GM19240 (cell line): Measurements from ENCODE around the gene CNIH4.
"Not testable (repeated sequence)": the region's sequence is repeated elsewhere in the genome, so short reads cannot be mapped to it uniquely, and the experiment has no call there.

Source experiments
- DNase-seq: peaks from one replicate; pipeline ENCODE4 v3.0.0; 2011; ENCODE audit warnings: low spot score; ENCODE audit not compliant: insufficient read length

Gene CNIH4

DNA sequence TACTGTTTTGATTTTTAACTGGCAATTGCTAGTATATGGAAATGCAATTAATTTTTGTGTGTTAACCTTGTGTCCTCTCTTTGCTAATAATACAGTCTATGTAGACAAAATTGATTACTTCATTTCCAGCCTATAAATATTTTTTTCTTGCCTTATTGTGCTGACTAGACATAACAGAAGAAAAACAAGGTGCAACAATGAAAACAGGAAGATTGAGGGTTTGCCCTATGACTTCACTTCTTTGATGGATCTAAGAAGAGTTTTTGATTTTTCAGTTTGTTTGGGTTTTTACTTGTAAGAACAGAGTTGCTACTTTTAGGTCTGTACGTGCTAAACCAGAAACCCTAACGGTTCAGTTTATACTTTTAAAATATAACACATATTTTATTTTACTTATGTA lies 8.5 kb upstream of the CNIH4 start:
- DNase-seq = no peak

GRCh38 chr1:224349716-224350115 lies 7.0 kb upstream of the CNIH4 start:
- not testable (repeated sequence) for DNase-seq

DNA sequence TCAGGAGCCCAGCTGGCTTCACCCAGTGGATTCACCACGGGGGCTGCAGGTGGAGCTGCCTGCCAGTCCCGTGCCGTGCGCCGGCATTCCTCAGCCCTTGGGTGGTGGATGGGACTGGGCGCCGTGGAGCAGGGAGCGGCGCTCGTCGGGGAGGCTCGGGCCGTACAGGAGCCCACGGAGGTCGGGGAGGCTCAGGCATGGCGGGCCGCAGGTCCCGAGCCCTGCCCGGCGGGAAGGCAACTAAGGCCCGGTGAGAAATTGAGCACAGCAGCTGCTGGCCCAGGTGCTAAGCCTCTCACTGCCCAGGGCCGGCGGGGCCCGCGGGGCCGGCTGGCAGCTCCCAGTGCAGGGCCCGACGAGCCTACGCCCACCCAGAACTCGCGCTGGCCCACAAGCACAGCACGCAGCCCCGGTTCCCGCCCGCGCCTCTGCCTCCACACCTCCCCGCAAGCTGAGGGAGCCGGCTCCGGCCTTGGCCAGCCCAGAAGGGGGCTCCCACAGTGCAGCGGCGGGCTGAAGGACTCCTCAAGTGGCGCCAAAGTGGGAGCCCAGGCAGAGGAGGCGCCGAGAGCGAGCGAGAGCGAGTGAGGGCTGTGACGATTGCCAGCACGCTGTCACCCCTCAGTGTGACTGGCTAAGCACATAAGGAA lies 4.1 kb upstream of the CNIH4 start:
- not testable (repeated sequence) for DNase-seq

- no peak for DNase-seq
These were observed 2.4 kb upstream of the CNIH4 start for GRCh38 chr1:224353975-224354925.

- no peak for DNase-seq
These were observed 996 bp downstream of the CNIH4 start for GRCh38 chr1:224357626-224358124.

DNA sequence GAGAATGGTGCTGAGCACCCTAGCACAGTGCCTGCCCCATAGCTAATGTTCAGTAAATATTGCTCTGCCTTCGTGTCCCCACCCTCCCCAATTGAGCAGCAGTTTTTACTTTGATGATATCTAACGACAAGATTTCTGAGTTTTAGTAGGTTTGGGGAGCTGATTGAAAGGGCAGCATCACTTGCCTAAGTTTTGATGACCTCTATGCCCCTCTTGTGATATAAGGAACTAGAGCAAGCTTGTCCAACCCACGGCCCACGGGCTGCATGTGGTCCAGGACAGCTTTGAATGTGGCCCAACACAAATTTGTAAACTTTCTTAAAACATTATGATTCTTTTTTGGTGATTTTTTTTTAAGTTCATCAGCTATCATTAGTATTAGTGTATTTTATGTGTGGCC lies 1.6 kb downstream of the CNIH4 start:
- DNase-seq = no peak

DNA sequence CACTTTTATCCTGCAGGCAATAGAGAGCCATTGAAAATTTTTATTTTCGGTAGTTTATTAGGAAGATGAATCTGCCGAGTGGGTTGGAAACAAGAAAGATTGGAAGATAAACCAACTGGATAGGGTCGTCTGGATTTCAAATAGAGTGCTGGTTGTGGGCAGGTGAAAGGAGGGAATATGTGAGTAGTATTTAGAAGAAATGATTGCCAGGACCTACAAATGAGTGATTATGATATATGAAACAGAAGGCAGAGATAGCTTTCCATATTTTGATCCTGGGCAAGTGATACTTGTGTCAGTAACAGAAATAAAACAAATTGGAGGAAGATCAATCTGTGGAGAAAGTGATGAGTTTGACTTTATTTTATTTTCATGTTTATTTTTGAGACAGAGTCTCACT lies 2.5 kb downstream of the CNIH4 start:
- no peak for DNase-seq

GRCh38 chr1:224368409-224368808 lies 11.7 kb downstream of the CNIH4 start:
- DNase-seq = no peak

GRCh38 chr1:224373008-224373590 lies 16.4 kb downstream of the CNIH4 start:
- no peak for DNase-seq

DNA sequence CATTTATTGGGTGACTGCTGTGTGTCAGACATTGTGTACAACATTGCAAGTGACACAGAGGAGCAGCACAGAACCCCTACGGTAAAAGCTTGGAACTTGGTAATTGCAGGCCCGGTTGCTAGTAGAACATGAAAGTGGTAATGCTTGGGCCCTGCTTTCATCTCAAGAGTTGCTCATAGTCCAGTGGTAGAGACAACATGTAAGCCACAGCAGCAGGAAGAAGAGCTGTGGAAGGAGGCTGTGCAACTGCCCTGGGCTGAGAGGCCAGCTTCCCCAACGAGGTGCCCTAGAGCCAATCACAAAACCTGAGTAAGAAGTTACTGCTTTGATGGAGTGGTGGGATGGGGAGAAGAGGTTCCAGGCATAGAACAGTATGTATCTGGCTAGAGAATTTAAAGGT lies 18.4 kb downstream of the CNIH4 start:
- no peak for DNase-seq

GRCh38 chr1:224377676-224378006 lies 21.0 kb downstream of the CNIH4 start:
- DNase-seq = no peak

DNA sequence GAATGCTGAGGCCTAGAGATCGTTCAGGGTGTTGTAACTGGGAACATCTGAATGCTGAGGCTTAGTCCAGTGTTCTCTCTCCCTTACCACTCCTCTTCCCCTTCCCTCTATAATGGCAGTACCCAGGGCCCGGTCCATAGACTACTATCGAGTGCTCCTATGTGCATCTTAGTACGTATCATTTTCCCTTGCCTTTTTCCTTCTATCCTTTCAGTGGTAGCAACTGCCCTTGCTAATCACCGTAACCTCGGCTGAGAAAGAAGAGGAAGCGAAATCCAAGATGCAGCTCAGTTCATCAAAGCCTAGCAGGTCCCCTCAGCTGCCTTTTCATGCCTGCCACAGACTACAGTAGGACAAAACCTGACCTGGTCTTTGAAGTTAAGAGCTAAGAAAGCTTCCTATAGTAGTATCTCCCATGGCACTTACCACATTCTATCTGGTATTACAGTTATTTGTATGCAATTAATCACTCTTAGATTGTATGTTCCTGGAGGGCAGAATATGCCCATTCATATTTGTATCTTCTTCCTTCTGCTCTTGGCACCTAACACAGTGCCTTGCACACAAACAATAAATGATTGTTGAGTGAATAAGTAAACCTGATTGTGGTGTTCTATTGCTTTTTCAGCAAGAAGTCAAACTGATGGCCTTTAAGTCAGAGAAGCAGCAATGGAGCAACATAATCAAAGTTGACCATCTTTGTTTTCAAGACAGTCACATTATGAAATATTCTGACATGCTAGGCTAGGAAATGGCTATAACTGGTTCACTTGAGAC lies 22.4 kb downstream of the CNIH4 start:
- DNase-seq = no peak

DNA sequence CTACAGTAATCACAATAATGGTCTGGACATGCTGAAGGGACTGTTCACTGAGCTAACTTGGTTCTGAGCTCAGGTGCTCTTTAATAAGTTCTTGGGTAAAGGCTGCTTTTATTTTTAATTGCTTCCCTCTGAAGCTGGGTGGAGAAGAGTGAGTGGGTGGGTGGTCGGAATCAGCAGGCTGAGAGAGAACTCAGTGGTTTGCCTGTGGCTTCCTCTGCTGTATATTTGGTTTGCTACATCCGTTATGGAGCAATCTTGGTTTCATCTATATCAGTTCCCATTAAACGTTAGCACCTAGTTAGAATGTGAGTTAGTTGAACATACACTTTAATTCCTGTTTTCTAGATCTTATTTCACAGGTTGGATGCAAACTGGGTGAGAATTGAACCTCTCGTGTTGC lies 23.3 kb downstream of the CNIH4 start:
- DNase-seq = no peak

DNA sequence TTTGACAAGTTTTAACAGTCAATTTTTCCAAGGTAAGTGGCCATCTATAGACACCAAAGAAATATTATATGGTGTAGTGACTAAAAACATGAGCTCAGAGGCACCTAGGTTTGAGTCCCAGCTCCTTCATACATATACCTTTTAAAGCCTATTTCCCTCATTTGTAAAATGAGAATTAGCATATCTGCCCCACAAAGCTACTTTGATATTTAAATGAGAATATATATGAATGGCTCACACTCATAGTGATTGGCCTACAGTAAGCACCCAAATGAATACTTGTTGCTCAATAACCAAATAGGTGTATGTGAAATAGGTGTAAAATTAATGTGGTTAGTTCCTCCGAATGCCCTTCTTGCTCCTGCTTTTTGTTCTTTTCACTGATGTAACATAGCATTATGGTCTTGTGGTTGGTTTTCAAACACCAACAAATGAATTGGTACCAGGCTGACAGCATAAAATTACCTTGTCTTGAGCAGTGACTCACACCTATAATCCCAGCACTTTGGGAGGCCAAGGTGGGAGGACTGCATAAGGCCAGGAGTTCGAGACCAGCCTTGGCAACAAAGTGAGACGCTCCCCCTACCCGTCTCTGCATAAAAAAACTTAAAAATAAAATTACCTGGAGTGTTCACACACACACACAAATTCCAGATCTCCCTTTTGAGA lies 25.3 kb downstream of the CNIH4 start:
- DNase-seq = no peak

DNA sequence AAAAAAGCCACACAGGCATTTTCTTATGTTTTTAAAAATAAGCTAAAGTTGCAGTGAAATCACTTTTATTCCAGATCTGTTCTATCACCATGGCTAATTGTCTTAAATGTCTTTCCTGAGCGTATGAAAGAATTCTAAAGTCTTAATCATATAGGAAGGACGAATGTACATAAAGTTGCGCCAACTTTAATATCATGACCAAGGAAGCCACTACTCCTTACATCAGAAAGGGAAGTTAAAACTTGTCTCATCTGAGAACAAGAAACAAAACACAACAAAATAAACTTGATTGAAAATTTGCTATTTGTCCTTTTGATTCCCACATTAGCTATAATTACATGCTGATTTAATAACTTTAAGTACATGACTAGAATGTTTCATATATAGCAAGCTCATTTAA lies 26.5 kb downstream of the CNIH4 start:
- no peak for DNase-seq

DNA sequence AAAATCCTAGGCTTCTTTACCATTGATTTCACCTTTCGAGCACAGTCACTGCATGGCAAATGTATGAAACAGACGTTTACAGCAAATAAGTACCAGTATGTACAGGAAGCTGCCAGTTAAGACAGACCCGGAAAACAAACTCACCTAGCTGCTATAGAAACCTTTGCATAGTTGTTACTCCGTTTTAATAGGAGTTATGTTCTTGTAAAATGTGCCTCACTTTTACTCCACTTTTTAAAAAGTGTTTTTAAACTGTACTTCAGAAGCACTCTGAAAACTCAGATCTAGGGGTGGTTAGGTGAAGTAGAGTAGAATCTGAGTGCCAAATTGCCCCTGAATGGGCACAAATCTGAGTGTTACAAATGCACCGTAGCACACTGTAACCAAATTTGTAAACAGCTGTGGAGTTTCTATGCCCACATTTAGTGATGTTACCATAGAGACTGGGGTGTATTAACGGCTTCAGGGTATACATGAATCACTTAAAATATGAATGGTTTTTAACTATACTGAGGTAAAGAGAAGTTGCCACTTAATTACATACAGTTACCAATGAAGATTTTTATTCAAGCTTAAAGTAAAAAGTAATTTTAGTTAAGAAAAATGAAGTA lies 30.7 kb downstream of the CNIH4 start:
- DNase-seq = no peak

- no peak for DNase-seq
These were observed 31.3 kb downstream of the CNIH4 start for GRCh38 chr1:224387943-224388342.

- DNase-seq = no peak
These were observed 33.8 kb downstream of the CNIH4 start for GRCh38 chr1:224390517-224390916.

GRCh38 chr1:224392411-224393249 lies 36.0 kb downstream of the CNIH4 start:
- DNase-seq = no peak

GRCh38 chr1:224393294-224393693 lies 36.6 kb downstream of the CNIH4 start:
- no peak for DNase-seq
